Thoracic aorta (tissue), 2 donors: ENCODE data around the gene CRLF1. TPM values are rescaled to one million over a fixed set of nuclear protein-coding genes. Genes with fewer than 3 reads are reported as not detected.

Source experiments
- ATAC-seq: fragments of 150-250 bp; one replicate; pipeline ENCODE4 v1.8.0; 2017; ENCODE audit warnings: low read depth; ENCODE audit not compliant: insufficient number of reproducible peaks, low FRiP score
- DNase-seq: peaks from one replicate; pipeline ENCODE4 v3.0.0-alpha.2; 2020; ENCODE audit warnings: low spot score
- H3K27ac ChIP-seq, 2 donors: fragments of 200-600 bp; sonication (generic); 1 replicate in 1 of 2; 2 replicates in 1 of 2; pipeline ENCODE4 v1.5.1; 2016; ENCODE audit warnings: mild to moderate bottlenecking in 2 of 2, moderate library complexity in 2 of 2
- H3K27me3 ChIP-seq: fragments of 200-600 bp; sonication (generic); replicated peaks from 2 replicates; pipeline ENCODE4 v1.6.0; 2016; ENCODE audit warnings: mild to moderate bottlenecking; ENCODE audit not compliant: insufficient read depth
- H3K36me3 ChIP-seq: fragments of 200-600 bp; sonication (generic); one replicate; pipeline ENCODE4 v1.5.1; 2016
- H3K4me1 ChIP-seq, 2 donors: fragments of 200-600 bp; sonication (generic); 1 replicate in 1 of 2; 2 replicates in 1 of 2; pipeline versions ENCODE4 v1.5.1 to v1.6.0; 2016; ENCODE audit warnings: low read depth in 2 of 2, mild to moderate bottlenecking in 1 of 2; ENCODE audit not compliant: control insufficient read depth in 1 of 2
- H3K4me3 ChIP-seq: fragments of 200-600 bp; sonication (generic); 2 replicates; pipeline ENCODE4 v1.5.1; 2016; ENCODE audit warnings: mild to moderate bottlenecking
- H3K9me3 ChIP-seq: fragments of 200-600 bp; sonication (generic); 2 replicates; pipeline ENCODE4 v1.5.1; 2016
- CTCF ChIP-seq: fragments of 200-600 bp; sonication (generic); IDR thresholded peaks from one replicate; pipeline ENCODE4 v1.5.1; 2019; ENCODE audit warnings: antibody characterized with exemption
- total RNA-seq, 2 donors: library from RNA; depleted of rRNA; stranded (reverse); fragments of >200 nt; gene quantifications; one replicate each; pipeline versions ENCODE4 v1.1.0 to v1.2.3, GENCODE V29; 2016

CRLF1 gene
- total RNA-seq, 2 donors from 2014 or later: 85.9 to 1,063 TPM

- no peak overlapping the region for H3K27ac ChIP-seq
- no peaks in the 10 kb centered on the region for H3K27me3 ChIP-seq
- DNase-seq (no peak), ATAC-seq (no peak)
- peaks cover 7 to 24% of the 10 kb centered on the region in 2 donors for H3K4me1 ChIP-seq
- no peaks in the 10 kb centered on the region for H3K9me3 ChIP-seq
- H3K36me3 ChIP-seq: peaks cover 49% of the 10 kb centered on the region
- TF ChIP-seq CTCF: no peak
- H3K4me3 ChIP-seq: no peak overlapping the region
Observed at GRCh38 chr19:18566953-18567352, 39.6 kb downstream of the CRLF1 start.

- Histone ChIP-seq H3K27ac (peak overlapping the region; percentile 93 to 98), H3K9me3 (no peaks in the 10 kb centered on the region), H3K4me3 (peak overlapping the region; percentile 28), H3K36me3 (peaks cover 29% of the 10 kb centered on the region), H3K27me3 (no peaks in the 10 kb centered on the region), H3K4me1 (peaks cover 20 to 56% of the 10 kb centered on the region in 2 donors)
- no peak for TF ChIP-seq CTCF
- peak; percentile 43 for ATAC-seq
- peak; percentile 38 for DNase-seq
Observed at GRCh38 chr19:18562086-18562485, 44.5 kb downstream of the CRLF1 start.

- peak overlapping the region; percentile 93 to 98 for H3K27ac ChIP-seq
- ATAC-seq: no peak
Observed at GRCh38 chr19:18559685-18560084, 46.9 kb downstream of the CRLF1 start.

GRCh38 chr19:18558604-18559003 is 48.0 kb downstream of the CRLF1 start:
- ATAC-seq (no peak), DNase-seq (no peak)
- Histone ChIP-seq H3K4me3 (peak overlapping the region; percentile 91), H3K9me3 (no peaks in the 10 kb centered on the region), H3K4me1 (peaks cover 20 to 55% of the 10 kb centered on the region in 2 donors), H3K27me3 (no peaks in the 10 kb centered on the region), H3K27ac (peak overlapping the region; percentile 98 to 99), H3K36me3 (peaks cover 3% of the 10 kb centered on the region)
- TF ChIP-seq CTCF: no peak

More at GRCh38 chr19:18559685-18560084, 46.9 kb downstream of the CRLF1 start:
- Histone ChIP-seq H3K9me3 (no peaks in the 10 kb centered on the region), H3K36me3 (peaks cover 6% of the 10 kb centered on the region), H3K4me1 (peaks cover 20 to 56% of the 10 kb centered on the region in 2 donors), H3K4me3 (no peak overlapping the region), H3K27me3 (no peaks in the 10 kb centered on the region)
- no peak for DNase-seq
- no peak for TF ChIP-seq CTCF

- TF ChIP-seq CTCF: no peak
- DNase-seq (no peak), ATAC-seq (no peak)
- H3K4me3 ChIP-seq: peak overlapping the region; percentile 91
- H3K27ac ChIP-seq: peak overlapping the region; percentile 98 to 99
- H3K36me3 ChIP-seq: no peaks in the 10 kb centered on the region
- no peaks in the 10 kb centered on the region for H3K27me3 ChIP-seq
- H3K4me1 ChIP-seq: peaks cover 20 to 50% of the 10 kb centered on the region in 2 donors
- H3K9me3 ChIP-seq: no peaks in the 10 kb centered on the region
Observed at GRCh38 chr19:18558202-18558555, 48.4 kb downstream of the CRLF1 start.
